GM12891 (cell line): ENCODE data around the gene RBM18.
A peak's percentile ranks its signal among the peaks of the same experiment; 100 is the strongest.

Experiments used
- DNase-seq: peaks from one replicate; pipeline ENCODE4 v3.0.0; 2011; ENCODE audit warnings: low spot score; ENCODE audit not compliant: insufficient read length
- FAIRE-seq: peaks from 2 replicates; lab custom pipeline; 2011; peaks lifted over from hg19 to GRCh38; lab: Jason Lieb, UNC
- PAX5 ChIP-seq: IDR thresholded peaks from 2 replicates; pipeline ENCODE4 v1.6.1; 2011; ENCODE audit warnings: low read length, moderate library complexity, mild to moderate bottlenecking; ENCODE audit not compliant: insufficient read depth, severe bottlenecking
- POLR2A ChIP-seq: IDR thresholded peaks from 2 replicates; pipeline ENCODE4 v1.6.1; 2011; ENCODE audit warnings: low read depth, low read length, control low read depth
- POLR2AphosphoS5 ChIP-seq: IDR thresholded peaks from 2 replicates; pipeline ENCODE4 v1.6.1; 2011; ENCODE audit warnings: low read depth, low read length, control low read depth
- POU2F2 ChIP-seq: IDR thresholded peaks from 2 replicates; pipeline ENCODE4 v1.6.1; 2011; ENCODE audit warnings: low read depth, mild to moderate bottlenecking, control low read depth, low read length, moderate library complexity
- SPI1 ChIP-seq: IDR thresholded peaks from 2 replicates; pipeline ENCODE4 v1.6.1; 2011; ENCODE audit warnings: low read depth, low read length, control low read depth
- TAF1 ChIP-seq: IDR thresholded peaks from 2 replicates; pipeline ENCODE4 v1.6.1; 2011; ENCODE audit warnings: low read depth, low read length, control low read depth

Gene RBM18

DNA sequence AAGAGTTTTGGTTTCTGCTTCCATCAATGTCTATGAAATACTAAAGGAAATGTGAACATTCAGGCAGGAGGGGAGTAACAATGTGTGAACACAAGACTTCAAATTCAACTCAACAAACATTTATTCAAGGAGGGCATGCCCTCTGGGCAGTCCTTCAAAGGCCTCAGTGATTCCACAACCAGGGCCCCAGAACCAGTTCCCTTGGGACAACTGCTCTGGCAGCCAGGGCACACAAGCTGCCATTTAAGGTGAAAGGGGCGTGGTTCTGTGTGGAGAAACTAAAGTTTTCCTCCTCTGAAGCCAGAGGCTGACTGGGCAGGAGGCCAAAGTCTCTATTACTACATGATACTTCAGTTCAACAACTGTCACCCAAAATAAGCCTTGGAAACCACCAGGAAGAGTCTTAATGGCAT, 3.2 kb downstream of the RBM18 start:
- FAIRE-seq: no peak
- no peak for TF ChIP-seq POLR2A
- no peak for TF ChIP-seq PAX5
- no peak for TF ChIP-seq SPI1
- TF ChIP-seq POLR2AphosphoS5: no peak
- no peak for TF ChIP-seq POU2F2
- no peak for TF ChIP-seq TAF1
- DNase-seq: no peak

DNA sequence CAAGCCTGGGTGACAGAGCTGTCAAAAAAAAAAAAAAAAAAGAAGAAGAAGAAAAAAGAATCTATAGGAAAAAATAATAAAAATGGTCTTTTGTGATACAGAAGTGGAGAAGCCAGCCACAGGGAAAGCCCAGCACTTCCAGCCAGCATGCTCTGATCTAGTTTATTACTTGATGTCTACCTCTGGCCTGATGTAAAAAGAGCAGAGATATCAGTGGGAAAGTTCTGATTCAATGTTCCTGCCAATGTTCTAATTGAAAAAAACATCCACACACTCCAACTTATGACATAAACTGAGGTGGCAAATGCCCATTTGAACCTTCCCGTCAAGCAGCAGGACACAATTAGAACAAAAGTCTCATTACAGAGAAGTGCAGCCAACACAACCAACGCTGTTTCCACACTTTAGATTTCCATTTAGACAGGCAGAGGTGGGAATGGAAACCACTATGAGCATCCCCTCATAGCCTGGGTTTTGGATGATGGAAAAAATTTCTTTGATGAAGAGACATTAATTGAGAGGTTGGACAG, 5.7 kb downstream of the RBM18 start:
- FAIRE-seq (no peak), DNase-seq (no peak)
- no peak for TF ChIP-seq PAX5
- no peak for TF ChIP-seq TAF1
- no peak for TF ChIP-seq POLR2AphosphoS5
- TF ChIP-seq POU2F2: no peak
- no peak for TF ChIP-seq POLR2A
- TF ChIP-seq SPI1: no peak

GRCh38 chr9:122256206-122256605, 8.4 kb downstream of the RBM18 start:
- FAIRE-seq (no peak), DNase-seq (no peak)
- no peak for TF ChIP-seq PAX5

DNA sequence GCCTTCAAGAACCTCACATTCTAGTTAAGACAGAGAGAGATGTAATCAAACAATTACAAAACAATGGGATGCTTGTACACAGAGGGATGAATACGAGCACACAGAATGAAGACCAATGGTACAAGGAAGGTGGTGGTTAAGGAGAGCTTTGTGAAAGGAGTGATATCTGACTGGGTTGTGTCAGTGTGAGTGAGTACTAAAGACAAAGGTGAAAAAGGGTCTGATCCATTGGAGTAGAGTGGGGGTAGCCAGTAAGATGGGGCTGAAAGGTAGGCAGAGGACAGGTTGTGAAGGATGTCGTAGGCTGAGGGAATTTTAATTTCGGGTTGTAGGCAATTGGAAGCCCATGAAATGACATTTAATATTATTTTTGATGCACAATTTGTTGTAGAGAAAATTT, 9.9 kb downstream of the RBM18 start:
- FAIRE-seq (no peak), DNase-seq (no peak)
- no peak for TF ChIP-seq PAX5
- TF ChIP-seq POU2F2: no peak
- no peak for TF ChIP-seq SPI1
- no peak for TF ChIP-seq POLR2A
- TF ChIP-seq POLR2AphosphoS5: no peak
- TF ChIP-seq TAF1: no peak

DNA sequence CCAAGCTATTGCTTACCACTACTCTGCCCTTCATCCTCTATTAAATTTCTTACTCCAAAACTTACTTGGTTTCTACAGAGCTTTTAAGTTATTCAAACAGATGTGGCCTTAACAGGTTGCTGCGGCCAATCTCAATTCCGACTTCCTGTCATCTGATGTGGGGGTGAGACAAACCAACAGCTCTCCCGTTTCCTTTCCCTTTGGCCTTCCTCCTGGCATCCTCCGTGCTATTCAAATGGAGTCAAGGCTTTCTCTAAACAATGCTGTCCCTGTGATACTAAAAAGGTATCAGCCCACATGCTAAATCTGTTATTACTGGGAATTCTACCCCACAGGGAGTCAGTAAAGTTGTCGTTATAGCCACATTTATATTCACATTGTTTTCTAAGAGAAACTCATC, 11.8 kb downstream of the RBM18 start:
- TF ChIP-seq TAF1 (no peak), POU2F2 (no peak), SPI1 (no peak), PAX5 (no peak), POLR2A (no peak), POLR2AphosphoS5 (no peak)
- no peak for DNase-seq
- FAIRE-seq: no peak

DNA sequence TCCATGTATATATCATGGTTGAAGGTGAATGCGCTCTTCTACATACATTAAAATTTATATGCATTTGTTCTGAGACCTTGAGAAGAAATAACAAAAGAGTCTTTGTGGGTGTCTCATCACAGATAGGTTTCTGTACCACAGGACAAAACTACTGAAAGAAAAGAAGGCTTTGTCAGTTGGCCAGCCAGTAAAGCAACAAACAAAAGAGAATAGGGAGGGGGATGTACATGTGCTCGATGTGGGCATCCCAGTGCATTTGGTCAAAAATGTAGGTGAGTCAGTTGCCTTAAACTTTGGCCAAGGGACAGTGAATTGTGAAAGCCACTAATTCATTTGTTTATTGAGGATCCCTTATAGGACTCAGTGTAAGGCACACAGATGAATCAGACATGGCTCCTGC, 13.3 kb downstream of the RBM18 start:
- FAIRE-seq (no peak), DNase-seq (no peak)
- TF ChIP-seq TAF1 (no peak), SPI1 (no peak), POU2F2 (no peak), POLR2AphosphoS5 (no peak), PAX5 (no peak), POLR2A (no peak)

DNA sequence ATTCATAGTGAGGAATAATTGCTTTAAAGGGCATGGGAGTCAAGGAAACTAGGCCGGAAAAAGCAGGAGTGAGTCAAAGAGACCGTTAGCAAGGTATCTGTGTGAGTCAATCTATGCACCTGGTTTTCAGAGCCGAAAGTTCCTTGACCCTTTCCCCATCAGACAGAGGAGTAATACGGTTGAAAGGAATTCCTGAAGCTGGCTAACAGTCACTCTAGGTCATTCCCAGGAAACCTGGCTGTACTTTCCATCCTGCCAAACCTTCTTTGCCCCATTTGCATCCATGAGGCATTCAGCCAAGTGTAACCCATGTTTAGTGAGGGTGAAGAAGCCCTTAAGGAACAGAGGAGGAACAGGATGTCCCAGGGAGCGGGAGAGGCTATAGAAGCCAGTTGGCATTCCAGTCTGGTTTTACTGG, 16.2 kb downstream of the RBM18 start:
- DNase-seq (no peak), FAIRE-seq (no peak)
- TF ChIP-seq POU2F2 (no peak), PAX5 (no peak), POLR2AphosphoS5 (no peak), SPI1 (no peak), TAF1 (no peak), POLR2A (no peak)

GRCh38 chr9:122246666-122247065, 18.0 kb downstream of the RBM18 start:
- FAIRE-seq (no peak), DNase-seq (no peak)
- no peak for TF ChIP-seq PAX5
- TF ChIP-seq TAF1: no peak
- no peak for TF ChIP-seq POLR2A
- no peak for TF ChIP-seq POU2F2
- no peak for TF ChIP-seq SPI1
- TF ChIP-seq POLR2AphosphoS5: no peak

- FAIRE-seq (peak; percentile 61), DNase-seq (no peak)
- TF ChIP-seq TAF1 (no peak), SPI1 (no peak), POU2F2 (no peak), POLR2A (no peak), PAX5 (no peak), POLR2AphosphoS5 (no peak)
Measured at GRCh38 chr9:122244349-122244748, 20.3 kb downstream of the RBM18 start.

DNA sequence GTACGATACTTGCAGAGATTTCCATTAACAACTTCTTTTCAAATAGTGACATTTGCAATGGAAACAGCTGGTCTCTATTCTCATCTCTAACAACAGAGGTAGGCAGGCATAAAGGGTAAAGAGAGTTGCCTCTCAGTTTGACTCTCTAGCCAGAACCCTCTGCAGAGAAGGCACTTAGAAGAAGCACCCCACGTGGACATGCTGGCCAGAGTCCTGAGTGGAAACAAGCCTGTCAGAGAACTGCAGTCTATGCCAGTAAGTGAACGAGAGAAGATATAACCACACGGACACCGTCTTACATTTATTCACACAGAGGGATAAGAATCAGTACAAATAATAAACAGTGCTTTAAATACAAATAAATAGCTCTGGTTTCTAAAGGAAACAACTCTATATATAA, 24.9 kb downstream of the RBM18 start:
- DNase-seq: no peak
- TF ChIP-seq POLR2A (no peak), SPI1 (no peak), PAX5 (no peak), POU2F2 (no peak), POLR2AphosphoS5 (no peak), TAF1 (no peak)
- FAIRE-seq: no peak

DNA sequence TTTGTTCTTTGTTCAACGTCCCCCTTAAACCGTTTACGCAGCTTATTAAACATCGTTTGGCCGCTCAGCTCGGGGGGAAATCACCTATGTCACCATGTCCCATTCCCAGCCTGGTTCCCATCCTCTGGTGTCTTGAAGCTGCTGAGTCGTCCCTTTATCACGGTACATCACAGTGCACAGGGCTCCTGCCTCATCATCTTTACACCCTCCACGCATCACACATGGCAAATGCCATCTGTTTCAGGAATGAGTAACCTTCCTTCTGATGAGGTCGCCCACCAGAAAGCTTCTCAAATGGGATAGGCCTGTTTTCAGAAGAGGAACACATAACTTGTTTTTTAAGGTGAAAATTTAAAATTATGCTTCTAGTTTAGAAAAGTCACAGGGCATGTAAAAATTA, 28.0 kb downstream of the RBM18 start:
- FAIRE-seq (no peak), DNase-seq (no peak)
- TF ChIP-seq POLR2A: no peak
- no peak for TF ChIP-seq TAF1
- TF ChIP-seq SPI1: no peak
- TF ChIP-seq POLR2AphosphoS5: no peak
- TF ChIP-seq POU2F2: no peak
- TF ChIP-seq PAX5: no peak
